SU-DHL-6 (cell line): ENCODE data around the gene HOXD10.

Source experiments
- H2AFZ ChIP-seq: fragments of 200-600 bp; sonication (generic); 2 replicates; pipeline ENCODE4 v1.6.1; 2014; ENCODE audit warnings: low read depth, mild to moderate bottlenecking, moderate library complexity, mixed read lengths, antibody characterized with exemption, low read length; ENCODE audit not compliant: severe bottlenecking
- H3F3A ChIP-seq: fragments of 200-600 bp; shearing (Covaris generic); 2 replicates; pipeline ENCODE4 v1.6.0; 2016; ENCODE audit warnings: antibody characterized with exemption, mild to moderate bottlenecking; ENCODE audit not compliant: insufficient read depth
- H3K27ac ChIP-seq: fragments of 200-600 bp; sonication (generic); 2 replicates; pipeline ENCODE4 v1.5.1; 2016; ENCODE audit warnings: low read depth, mild to moderate bottlenecking, low read length, moderate library complexity, mixed read lengths
- H3K27me3 ChIP-seq: fragments of 200-600 bp; sonication (generic), shearing (Covaris generic); 2 replicates; pipeline ENCODE4 v1.6.0; 2014; ENCODE audit warnings: mild to moderate bottlenecking, low read length
- H3K36me3 ChIP-seq: fragments of 200-600 bp; sonication (generic); 2 replicates; pipeline ENCODE4 v1.6.1; 2014; ENCODE audit warnings: mild to moderate bottlenecking, low read length, mixed read lengths
- H3K4me2 ChIP-seq: fragments of 300-600, 200-600 bp; shearing (Covaris generic), sonication (generic); 2 replicates; pipeline ENCODE4 v1.6.0; 2014; ENCODE audit warnings: low read length, low read depth, mild to moderate bottlenecking; ENCODE audit not compliant: poor library complexity, severe bottlenecking
- H3K4me3 ChIP-seq: fragments of 200-600 bp; sonication (generic); 2 replicates; pipeline ENCODE4 v1.5.1; 2014; ENCODE audit warnings: antibody characterized with exemption, low read length, mild to moderate bottlenecking, mixed read lengths; ENCODE audit not compliant: insufficient read depth, poor library complexity, severe bottlenecking
- H3K79me2 ChIP-seq: fragments of 200-600 bp; sonication (generic); 2 replicates; pipeline ENCODE4 v1.6.1; 2014; ENCODE audit warnings: mild to moderate bottlenecking, low read length, moderate library complexity; ENCODE audit not compliant: insufficient read depth
- H3K9ac ChIP-seq: fragments of 200-600 bp; sonication (generic); 2 replicates; pipeline ENCODE4 v1.7.0; 2014; ENCODE audit warnings: mild to moderate bottlenecking, low read length
- H3K9me2 ChIP-seq: fragments of 200-600 bp; sonication (generic); replicated peaks from 2 replicates; pipeline ENCODE4 v1.6.1; 2014; ENCODE audit warnings: low read length; ENCODE audit not compliant: insufficient read depth
- H3K9me3 ChIP-seq: fragments of 200-600 bp; sonication (generic); 2 replicates; pipeline ENCODE4 v1.6.1; 2014; ENCODE audit warnings: low read length, mixed read lengths; ENCODE audit not compliant: insufficient read depth
- H4K20me1 ChIP-seq: fragments of 200-600 bp; sonication (generic); 2 replicates; pipeline ENCODE4 v1.6.1; 2014; ENCODE audit warnings: low read depth, mild to moderate bottlenecking, antibody characterized with exemption, low read length, moderate library complexity, mixed read lengths
- CTCF ChIP-seq: fragments of 200-600 bp; sonication (generic); IDR thresholded peaks from one replicate; pipeline ENCODE4 v1.5.1; 2017; ENCODE audit warnings: antibody characterized with exemption, mild to moderate bottlenecking, low read length, moderate library complexity; ENCODE audit not compliant: insufficient read depth, poor library complexity, severe bottlenecking
- EZH2phosphoT487 ChIP-seq: fragments of 200-600 bp; sonication (generic), shearing (Covaris generic); conservative IDR thresholded peaks from 2 replicates; pipeline ENCODE4 v1.6.1; 2018; ENCODE audit warnings: mild to moderate bottlenecking, antibody characterized with exemption, low read length, moderate library complexity, mixed read lengths

HOXD10 gene

GRCh38 chr2:176155356-176156044 lies 38.9 kb downstream of the HOXD10 start:
- Histone ChIP-seq H3K9ac (no peak overlapping the region), H3K9me3 (no peaks in the 10 kb centered on the region)
- TF ChIP-seq CTCF (no peak), EZH2phosphoT487 (no peak)

GRCh38 chr2:176156301-176156806 lies 39.8 kb downstream of the HOXD10 start:
- H3K4me3 ChIP-seq: no peak overlapping the region
- no peaks in the 10 kb centered on the region for H3F3A ChIP-seq
- no peak overlapping the region for H2AFZ ChIP-seq
- no peak overlapping the region for H3K4me2 ChIP-seq
- H3K36me3 ChIP-seq: no peaks in the 10 kb centered on the region
- no peaks in the 10 kb centered on the region for H3K79me2 ChIP-seq
- no peak overlapping the region for H3K9ac ChIP-seq
- no peaks in the 10 kb centered on the region for H3K9me2 ChIP-seq
- TF ChIP-seq EZH2phosphoT487: no peak
- no peak for TF ChIP-seq CTCF
- no peak overlapping the region for H3K27ac ChIP-seq
- H4K20me1 ChIP-seq: no peaks in the 10 kb centered on the region
- no peaks in the 10 kb centered on the region for H3K9me3 ChIP-seq
- H3K27me3 ChIP-seq: no peaks in the 10 kb centered on the region

More at GRCh38 chr2:176155356-176156044, 38.9 kb downstream of the HOXD10 start:
- no peak overlapping the region for H2AFZ ChIP-seq
- no peak overlapping the region for H3K4me2 ChIP-seq
- H3K9me2 ChIP-seq: no peaks in the 10 kb centered on the region
- H3F3A ChIP-seq: no peaks in the 10 kb centered on the region
- no peak overlapping the region for H3K27ac ChIP-seq
- no peaks in the 10 kb centered on the region for H3K36me3 ChIP-seq
- H3K4me3 ChIP-seq: no peak overlapping the region
- H3K79me2 ChIP-seq: no peaks in the 10 kb centered on the region
- no peaks in the 10 kb centered on the region for H3K27me3 ChIP-seq
- H4K20me1 ChIP-seq: no peaks in the 10 kb centered on the region

GRCh38 chr2:176156807-176157498 lies 40.4 kb downstream of the HOXD10 start, which contains the start of gene HOXD3:
TSS of gene HOXD3 (plus strand) at chr2:176157307. CDS start at chr2:176169115, 11,808 bp downstream.
- Histone ChIP-seq H3K27me3 (no peaks in the 10 kb centered on the region), H3K4me2 (no peak within 1 kb of the TSS)

More at GRCh38 chr2:176156807-176157498, 40.4 kb downstream of the HOXD10 start, which contains the start of gene HOXD3:
- Histone ChIP-seq H2AFZ (no peak within 1 kb of the TSS), H3K4me3 (no peak within 1 kb of the TSS), H3K36me3 (no peaks in the 10 kb centered on the region), H3K9me2 (no peaks in the 10 kb centered on the region), H3K9ac (no peak within 1 kb of the TSS), H3K79me2 (no peaks in the 10 kb centered on the region), H3K9me3 (no peaks in the 10 kb centered on the region), H4K20me1 (no peaks in the 10 kb centered on the region), H3K27ac (no peak within 1 kb of the TSS), H3F3A (no peaks in the 10 kb centered on the region)
- no peak for TF ChIP-seq EZH2phosphoT487
- no peak for TF ChIP-seq CTCF
